Measurements from ENCODE around the gene GSK3B.
"Not testable (repeated sequence)": the region's sequence is repeated elsewhere in the genome, so short reads cannot be mapped to it uniquely, and the experiment has no call there.

The GSK3B gene

DNA sequence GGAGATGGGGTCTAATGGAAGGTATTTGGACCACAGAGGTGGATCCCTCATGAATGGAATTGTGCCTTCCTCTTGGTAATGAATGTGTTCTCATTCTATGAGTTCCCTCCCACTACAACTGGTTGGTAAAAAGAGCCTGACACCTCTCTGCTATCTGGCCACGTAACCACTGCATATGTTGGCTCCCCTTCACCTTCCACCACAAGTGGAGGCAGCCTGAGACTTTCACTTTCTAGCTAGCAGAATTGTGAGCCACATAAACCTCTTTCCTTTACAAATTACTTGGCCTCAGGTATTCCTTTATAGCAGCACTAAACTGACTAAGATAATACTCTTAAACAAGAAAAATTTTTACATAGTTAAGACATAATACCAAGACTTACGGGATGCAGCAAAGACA lies 157.0 kb downstream of the GSK3B start:
- DNase-seq (ENCODE audit: low read depth in 2 of 2): peak; percentile 28 to 36

DNA sequence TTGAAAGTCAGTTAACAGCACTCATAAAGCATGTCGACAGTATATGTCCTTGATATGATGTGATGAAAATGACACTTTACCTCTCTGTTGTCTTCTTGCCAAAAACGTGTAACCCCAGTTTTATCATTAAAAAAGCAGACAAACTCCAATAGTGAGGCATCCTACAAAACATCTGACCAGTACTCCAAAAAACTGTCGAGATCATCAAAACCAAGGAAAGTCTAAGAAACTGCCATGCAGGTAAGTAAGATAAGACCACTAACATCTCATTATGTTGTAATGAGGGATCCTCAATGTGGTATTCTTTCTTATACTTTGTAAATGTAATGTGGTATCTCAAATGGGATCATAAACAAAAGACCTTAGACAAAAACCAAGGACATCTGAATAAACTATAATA lies 160.0 kb downstream of the GSK3B start:
- DNase-seq (ENCODE audit: low read depth in 2 of 2): no peak

DNA sequence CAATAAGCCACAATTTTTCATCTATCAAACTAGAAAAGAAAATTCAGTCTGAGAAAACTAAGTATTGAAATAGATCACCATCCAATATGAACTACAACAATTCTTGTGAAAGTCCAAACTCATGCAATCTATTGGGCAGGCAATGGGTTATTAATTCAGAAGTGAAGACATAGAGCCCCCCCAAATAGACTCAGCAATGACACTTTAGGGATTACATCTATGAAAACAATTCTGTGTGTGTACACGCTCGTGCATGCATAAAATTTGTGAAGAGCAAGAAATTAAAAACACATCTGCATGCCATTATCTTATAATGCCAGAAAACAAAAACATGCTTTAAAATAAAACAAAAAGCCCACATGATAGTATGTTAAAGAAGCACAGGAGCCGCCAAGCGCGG lies 161.0 kb downstream of the GSK3B start:
- DNase-seq (ENCODE audit: low read depth in 2 of 2): no peak

DNA sequence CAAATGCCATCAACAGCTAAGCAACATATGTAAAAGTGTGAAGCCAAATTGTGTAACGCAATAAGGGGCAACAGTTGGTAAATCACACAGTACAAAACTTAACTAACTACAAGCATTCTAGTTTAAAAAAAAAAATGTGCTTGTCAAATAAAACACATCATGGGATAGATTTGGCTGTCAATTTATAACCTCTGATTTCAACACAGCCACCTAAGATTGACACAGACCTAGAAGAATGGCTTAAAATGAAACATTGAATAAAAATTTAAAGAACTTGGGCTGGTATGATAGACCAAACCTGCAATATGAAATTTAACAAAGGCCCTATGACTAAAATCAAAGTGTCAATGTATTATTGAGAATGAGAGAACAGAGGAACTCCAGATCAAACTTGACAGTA lies 164.0 kb downstream of the GSK3B start:
- no peak for DNase-seq (ENCODE audit: low read depth in 2 of 2)

DNA sequence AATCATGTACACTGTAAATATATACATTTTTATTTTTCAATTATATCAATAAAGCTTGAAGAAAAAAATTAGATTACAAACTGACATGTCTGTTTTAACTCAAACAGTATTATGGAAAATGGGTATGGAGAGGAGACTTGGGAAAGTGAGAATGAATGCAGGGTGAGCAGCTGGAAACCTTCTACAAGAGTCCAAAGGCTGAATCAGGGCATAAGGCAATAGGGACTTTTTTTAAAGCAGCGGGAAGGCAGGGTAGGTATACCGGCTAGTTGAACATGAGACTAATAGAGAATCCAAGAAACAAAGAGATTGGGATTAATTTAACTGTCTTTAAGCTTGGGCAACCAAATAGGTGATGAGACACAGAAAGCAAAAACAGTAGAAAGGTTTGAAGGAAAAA lies 167.1 kb downstream of the GSK3B start:
- DNase-seq (ENCODE audit: low read depth in 2 of 2): no peak

DNA sequence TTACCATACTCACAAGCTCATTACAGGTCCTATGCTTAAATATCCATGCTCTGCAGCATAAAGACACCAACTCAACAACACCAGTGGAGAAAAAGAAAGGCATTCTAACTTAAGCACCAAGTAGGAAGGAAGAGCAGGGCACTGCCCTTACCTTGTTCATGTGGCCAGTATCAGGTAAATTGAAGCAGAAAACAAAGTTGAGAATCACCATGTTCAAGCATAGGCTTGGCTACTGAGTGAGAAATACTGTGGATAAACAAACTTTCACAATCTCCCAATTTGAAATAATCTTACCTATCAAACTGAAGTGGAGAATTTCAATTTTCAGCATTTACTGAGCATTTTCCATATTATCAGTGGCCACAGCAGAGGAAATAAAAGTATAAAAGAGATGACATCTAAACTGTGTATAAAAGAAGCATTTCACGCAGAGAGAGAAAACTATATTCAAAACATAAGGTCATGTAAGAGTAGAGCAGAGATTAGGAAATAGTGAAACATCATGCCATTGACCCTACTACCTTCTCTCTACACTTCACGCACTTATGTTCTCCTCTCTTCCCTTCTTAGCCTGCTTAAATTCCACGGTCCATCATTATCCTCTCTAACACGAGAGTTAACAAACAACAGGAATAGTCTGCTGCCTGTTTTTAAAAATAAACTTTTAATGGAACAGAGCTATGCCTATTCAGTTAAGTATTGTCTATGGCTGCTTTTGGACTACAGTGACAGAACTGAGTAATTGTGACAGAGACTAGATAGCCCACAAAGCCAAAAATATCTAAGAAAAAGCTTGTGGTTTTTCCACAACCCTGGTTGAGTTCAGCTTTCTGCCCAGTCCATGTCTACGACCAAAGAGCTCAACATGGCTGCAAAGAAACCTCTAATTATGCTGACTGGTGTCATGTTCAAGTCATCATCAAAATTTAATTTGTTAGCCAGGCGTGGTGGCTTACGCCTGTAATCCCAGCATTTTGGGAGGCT lies 169.8 kb downstream of the GSK3B start:
- no peak for DNase-seq (ENCODE audit: low read depth in 2 of 2)

DNA sequence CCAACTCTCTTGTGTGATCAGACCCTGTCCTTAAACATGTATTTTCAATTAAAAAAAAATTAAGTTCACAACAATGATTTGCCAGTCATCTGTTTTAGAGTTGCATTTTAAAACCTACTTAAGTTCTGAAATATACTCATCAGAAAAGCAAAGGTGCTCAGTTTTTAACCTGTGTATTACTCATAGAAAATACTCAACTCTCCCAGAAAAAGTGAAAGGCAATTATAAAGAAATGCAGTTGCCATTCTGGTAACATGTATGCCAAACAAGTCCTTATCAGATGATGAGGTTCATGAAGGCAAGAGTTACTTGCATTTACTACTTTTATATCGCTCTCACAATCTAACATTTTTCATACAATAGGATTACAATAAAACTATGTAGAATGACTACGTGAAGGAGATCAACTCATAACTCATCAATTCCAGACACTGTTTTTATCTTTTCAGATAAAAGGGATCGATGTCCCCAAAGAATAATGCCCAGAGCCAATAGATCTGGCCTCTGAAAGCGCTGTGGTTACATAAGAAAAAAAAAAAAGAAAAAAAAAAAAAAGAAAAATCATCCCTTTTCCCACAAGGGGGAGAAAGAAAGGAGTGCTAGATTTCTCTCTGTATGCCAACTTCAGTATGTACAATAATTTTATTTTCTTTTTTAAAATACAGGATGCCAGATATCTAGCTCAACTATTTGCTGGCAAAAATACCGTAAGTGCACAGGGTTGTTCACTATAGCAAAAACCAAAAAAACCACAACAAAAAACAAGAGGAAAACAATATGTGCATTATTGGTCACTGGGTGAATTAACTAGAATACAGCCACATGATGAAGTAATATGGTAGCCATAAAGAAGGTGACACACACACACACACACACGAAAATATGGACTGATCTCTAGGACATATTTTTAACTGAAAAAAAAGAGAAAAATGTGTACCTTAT lies 175.0 kb downstream of the GSK3B start:
- DNase-seq (ENCODE audit: low read depth in 2 of 2): no peak

DNA sequence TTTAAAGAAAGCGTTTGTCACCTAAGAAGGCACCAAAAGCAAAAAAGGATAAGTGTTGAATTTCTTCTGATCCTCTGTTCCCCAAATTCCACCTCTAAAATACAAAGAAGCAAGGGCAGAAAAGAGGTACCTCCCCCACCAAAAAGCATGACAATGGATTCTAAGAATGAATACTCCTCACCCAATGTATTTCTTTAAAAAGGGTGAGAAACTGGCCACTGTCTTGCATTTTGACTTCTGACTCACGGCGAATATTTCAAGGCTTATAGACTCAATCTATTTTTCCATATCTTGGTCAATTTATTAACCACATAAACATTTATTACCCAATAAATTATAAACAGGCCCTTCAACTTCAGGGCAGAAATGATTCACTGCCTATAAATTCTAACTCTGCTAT lies 181.2 kb downstream of the GSK3B start:
- no peak for DNase-seq (ENCODE audit: low read depth in 2 of 2)

DNA sequence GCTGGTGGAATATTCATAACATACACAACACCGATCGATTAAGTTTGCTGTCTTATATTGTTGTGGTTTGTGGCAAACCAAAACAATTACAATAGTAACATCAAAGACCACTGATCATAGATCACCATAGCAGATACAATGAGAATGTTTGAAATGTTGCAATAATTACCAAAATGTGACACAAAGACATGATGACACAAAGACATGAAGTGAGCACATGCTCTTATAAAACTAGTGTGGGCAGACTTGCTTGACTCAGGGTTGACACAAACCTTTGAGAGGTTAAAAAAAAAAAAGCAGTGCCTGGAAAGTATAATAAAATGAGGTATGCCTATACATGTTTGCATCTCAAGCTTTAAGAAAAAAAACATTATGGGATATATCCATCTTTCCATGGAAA lies 182.0 kb downstream of the GSK3B start:
- DNase-seq (ENCODE audit: low read depth in 2 of 2): no peak

DNA sequence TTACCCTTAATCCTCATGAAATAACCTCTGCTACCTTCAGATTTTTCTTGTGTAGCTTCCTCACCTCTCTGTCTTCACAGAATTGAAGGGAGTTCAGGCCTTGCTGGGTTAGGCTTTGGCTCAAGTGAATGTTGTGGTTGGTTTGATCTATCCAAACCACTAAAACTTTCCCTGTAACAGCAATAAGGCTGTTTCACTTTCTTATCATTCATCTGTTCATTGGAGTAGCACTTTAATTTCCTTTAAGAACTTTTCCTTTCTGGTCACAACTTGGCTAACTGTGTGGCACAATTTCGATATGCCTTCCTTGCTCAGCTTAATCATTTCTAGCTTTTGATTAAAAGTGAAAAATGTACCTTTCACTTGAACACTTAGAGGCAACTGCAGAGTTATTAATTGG lies 182.5 kb downstream of the GSK3B start:
- DNase-seq (ENCODE audit: low read depth in 2 of 2): no peak

DNA sequence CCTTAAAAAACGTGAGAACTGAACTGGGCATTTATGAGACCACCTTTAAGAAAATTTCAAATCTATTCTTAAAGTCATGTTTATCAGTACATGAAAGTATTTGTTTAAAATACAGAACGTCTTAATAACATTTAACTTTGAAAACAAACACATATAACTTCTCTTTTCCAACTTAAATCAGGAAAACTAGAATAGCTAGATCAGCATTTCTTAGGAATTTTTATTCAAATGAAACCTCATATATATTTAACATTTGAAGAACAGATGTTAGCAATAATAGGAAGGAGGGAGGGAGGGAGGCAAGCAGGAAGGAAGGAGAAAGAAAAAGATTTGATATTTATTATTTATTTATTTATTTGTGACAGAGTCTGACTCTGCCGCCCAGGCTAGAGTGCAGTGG lies 192.2 kb downstream of the GSK3B start:
- DNase-seq (ENCODE audit: low read depth in 2 of 2): no peak

DNA sequence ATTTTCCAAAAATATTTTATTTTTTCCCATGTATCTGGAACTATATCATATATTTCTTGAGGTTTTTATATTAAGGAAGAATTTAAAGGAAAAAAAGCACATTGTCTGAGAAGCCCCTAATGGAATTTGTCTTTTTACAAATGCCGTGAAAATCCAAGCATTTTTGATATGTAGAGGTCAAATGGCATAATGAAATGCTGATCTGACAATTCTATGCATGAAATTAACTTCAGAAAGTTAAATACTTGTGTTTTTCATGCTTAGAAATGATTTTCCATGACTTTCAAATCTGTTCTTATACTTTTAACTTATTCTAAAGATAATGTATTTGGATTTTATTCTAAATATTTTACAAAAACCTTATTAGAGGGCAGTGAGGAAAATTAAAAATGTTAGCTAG lies 193.1 kb downstream of the GSK3B start:
- DNase-seq (ENCODE audit: low read depth in 2 of 2): no peak

DNA sequence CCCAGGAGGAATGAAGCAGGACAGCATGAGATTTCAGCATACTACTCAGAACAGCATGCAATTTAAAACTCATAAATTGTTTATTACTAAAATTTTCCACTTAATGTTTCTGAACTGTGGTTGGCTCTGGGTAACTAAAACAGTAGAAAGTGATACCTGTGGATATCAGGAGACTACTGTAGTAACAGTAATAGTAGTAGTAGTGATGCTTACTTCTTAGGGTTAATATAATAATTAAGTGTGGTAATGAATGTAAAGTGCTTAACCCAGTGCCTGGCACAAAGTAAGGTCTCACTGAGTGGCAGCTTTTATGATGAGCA lies 195.1 kb downstream of the GSK3B start:
- no peak for DNase-seq (ENCODE audit: low read depth in 2 of 2)

DNA sequence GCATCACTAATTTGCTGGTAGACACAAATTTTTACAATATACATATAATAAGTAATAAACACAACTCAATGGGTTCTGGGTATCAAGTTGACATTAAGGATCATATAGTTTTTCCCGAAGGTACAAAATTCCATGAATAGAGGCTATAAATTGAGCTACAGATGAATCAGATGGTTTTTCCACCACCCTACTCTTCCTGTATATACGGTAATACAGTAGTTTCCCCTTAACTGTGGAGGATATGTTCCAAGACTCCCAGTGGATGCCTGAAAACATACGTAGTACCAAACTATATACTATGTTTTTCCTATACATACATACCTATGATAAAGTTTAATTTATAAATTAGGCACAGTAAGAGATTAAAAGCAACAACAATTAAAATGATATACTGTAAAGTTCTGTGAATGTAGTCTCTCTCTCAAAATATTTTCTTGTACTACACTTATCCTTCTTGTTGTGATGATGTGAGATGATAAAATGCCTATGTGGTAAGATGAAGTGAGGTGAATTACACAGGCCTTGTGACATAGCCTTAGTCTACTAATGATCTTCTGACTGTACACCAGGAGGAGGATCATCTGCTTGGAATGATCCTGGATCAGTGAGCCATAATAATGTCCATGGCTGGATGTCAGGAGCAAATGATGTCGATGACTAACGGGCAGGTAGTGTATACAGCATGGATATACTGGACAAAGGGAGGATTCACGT lies 195.6 kb downstream of the GSK3B start:
- no peak for DNase-seq (ENCODE audit: low read depth in 2 of 2)

DNA sequence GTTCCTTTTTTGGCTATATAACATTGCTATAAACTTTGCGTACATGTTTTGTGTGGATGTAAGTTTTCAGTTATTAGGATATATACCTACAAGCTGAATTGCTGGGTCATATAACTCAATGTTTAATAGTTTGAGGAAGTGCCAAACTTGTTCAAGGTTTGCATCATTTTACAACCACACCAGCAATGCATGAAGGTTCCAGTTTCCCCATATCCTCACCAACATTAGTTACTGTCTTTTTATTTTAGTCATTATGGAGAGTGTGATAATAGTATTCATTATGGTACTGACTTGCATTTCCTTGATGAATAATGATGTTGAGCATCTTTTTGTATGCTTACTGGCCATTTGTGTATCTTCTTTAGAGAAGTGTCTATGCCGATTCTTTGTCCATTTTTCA lies 200.1 kb downstream of the GSK3B start:
- no peak for DNase-seq (ENCODE audit: low read depth in 2 of 2)

DNA sequence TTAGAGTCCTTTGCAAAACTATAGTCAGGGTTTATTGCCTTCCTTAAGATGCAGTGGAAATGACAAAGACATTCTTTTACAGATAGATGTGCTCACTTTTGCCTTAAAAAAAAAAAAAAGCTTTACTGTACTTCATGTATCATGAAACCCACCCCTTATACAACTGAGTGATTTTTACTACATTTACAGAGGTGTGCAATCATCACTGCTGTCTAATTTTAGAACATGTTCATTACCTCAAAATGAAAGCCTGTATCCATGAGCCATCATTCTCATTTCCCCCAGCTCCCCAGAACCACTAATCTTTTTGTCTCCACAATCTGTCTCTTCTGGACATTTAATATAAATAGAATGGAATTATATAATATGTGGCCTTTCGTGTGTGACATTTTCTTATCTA lies 200.5 kb downstream of the GSK3B start:
- DNase-seq (ENCODE audit: low read depth in 2 of 2): no peak

DNA sequence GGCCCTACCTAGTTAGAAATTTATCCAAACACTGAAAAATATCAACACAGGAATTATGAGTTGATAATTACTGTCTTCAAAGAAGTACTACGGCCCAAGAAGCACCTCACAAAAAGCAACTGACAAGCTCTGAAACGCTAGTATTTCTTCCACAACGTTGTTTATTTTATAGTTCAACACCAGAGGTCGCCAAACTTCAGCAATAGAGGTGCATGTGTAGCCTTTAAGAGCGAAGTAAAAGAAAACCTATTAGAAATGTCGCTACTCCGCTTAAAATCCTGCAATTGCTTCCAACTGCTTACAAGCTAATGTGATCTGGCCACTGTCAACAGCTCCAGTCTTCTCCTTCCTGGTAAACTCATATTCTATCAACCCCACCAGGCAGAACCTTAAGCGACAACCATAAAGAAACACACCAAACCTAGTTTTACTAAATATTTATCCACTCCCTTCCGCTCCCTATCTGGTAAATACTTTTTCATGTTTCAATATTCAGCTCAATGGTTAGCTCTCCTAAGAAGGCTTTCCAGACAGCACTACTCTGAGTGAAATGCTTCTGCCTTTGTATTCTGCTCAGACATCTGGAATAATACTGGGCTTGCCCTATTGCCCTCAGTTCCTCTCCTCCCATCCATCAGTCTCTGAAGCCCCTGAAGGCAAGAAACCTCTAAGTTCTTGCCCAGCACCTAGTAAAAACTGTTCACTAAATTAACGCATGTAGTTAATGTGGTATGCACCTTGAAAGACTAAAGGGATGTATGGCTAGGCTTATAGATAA lies 202.1 kb downstream of the GSK3B start:
- no peak for DNase-seq (ENCODE audit: low read depth in 2 of 2)

DNA sequence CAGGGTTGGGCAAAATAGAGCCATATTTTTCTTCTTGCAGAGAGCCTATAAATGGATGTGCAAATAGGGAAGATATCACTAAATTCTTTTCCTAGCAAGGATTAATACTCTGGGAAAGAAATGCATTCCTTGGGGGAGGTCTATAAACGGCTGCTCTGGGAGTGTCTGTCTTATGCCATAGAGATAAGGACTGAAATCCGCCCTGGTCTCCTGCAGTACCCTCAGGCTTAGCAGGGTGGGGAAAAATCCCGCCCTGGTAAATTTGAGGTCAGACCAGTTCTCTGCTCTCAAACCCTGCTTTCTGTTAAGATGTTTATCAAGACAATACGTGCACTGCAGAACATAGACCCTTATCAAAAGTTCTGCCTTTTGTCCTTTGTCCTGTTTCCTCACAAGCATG lies 205.6 kb downstream of the GSK3B start:
- not testable (repeated sequence) for DNase-seq (ENCODE audit: low read depth in 2 of 2)

DNA sequence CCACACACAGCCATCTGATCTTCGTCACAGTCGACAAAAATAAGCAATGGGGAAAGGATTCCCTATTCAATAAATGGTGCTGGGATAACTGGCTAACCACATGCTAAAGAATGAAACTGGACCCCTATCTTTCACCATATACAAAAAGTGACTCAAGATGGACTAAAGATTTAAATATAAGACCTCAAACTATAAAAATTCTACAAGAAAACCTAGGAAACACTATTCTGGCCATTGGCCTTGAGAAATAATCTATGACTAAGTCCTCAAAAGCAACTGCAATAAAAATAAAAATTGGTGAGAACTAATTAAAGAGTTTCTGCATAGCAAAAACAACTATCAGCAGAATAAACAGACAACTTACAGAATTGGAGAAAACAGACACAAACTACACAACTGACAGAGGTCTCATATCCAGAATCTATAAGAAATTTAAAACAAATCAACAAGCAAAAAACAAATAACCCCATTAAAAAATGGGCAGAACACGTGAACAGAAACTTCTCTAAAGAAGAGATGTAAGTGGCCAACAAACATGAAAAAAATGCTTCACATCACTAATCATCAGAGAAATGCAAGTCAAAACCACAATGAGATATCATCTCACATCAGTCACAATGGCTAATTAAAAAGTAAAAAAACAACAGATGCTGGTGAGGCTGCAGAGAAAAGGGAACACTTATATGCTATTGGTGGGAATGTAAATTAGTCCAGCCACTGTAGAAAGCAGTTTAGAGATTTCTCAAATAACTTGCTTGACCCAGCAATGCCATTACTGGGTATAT lies 208.3 kb downstream of the GSK3B start:
- no peak for DNase-seq (ENCODE audit: low read depth in 2 of 2)

DNA sequence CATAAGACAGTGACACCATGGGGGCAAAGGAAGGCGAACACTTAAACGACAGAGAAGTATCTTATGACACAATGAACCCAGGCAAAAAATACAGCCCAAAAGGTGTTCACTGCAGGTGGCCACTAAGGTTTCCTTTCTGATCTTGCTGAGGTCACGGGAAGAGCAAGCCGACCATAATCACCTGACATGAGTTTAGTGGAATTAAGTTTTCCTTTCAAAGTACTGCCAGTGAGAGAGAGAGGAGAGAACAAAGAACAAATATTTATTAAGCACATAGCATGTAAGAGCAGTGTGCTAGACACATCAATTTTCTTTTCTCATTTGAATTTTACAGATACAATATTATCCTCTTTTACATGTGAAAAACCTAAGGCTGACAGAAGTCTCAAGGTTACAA lies 210.1 kb downstream of the GSK3B start:
- DNase-seq (ENCODE audit: low read depth in 2 of 2): no peak

All from stimulated activated CD8-positive, alpha-beta memory T cell treated with anti-CD3 and anti-CD28 coated beads, Interleukin-2, amount 100 ng/mL, for 48 hours (primary cell).